A549 treated with DMSO at 1 μM for 4 hours (cell line): ENCODE results near the gene NANOS3. TPM values are rescaled to one million over a fixed set of nuclear protein-coding genes. Genes with fewer than 3 reads are reported as not detected.

Experiments
- total RNA-seq: library from RNA; stranded (reverse); fragments of 200-300 nt; extraction: Qiagen RNA extraction; gene quantifications from 5 replicates; pipeline ENCODE4 v1.2.3, GENCODE V29; 2022; ENCODE audit warnings: low read depth

NANOS3 gene
- total RNA-seq = 2.8 to 4.3 TPM (median 3.3 TPM) in 5 replicates

GRCh38 chr19:13876834-13877233 lies at the start of gene NANOS3:
NANOS3 (plus strand) TSS chr19:13877134; CDS start chr19:13877249, 115 bp downstream.

GRCh38 chr19:13905634-13906520 lies 28.9 kb downstream of the NANOS3 start, which contains the start of the genes BRME1 and CC2D1A:
BRME1 (minus strand) TSS chr19:13906117; CDS start chr19:13904892, 1,225 bp downstream.
CC2D1A (plus strand) TSS chr19:13906201; CDS start chr19:13906442, 241 bp downstream.

Other genes with a start within 250 kb of the NANOS3 start
- 9.1 to 17.5 TPM (median 15.4 TPM) in 5 replicates for gene MRI1, start 112.6 kb upstream of the NANOS3 start, total RNA-seq
- gene C19orf53, start 102.7 kb upstream of the NANOS3 start, total RNA-seq = 145 to 201 TPM (median 198 TPM) in 5 replicates
- gene ZSWIM4, start 81.7 kb upstream of the NANOS3 start, total RNA-seq = 6.9 to 11.1 TPM (median 10.6 TPM) in 5 replicates
- 0.27 to 0.42 TPM (median 0.32 TPM) in 4 of 5 replicates, not detected in the other for gene BRME1, start 29.0 kb downstream of the NANOS3 start, total RNA-seq
- 7.5 to 12.5 TPM (median 10.5 TPM) in 5 replicates for gene CC2D1A, start 29.1 kb downstream of the NANOS3 start, total RNA-seq
- gene PODNL1, start 61.3 kb downstream of the NANOS3 start, total RNA-seq = 1.0 to 1.5 TPM (median 1.4 TPM) in 5 replicates
- gene DCAF15, start 75.4 kb downstream of the NANOS3 start, total RNA-seq = 18.0 to 22.4 TPM (median 18.5 TPM) in 5 replicates
- 4.2 to 7.2 TPM (median 5.7 TPM) in 5 replicates for gene RFX1, start 129.2 kb downstream of the NANOS3 start, total RNA-seq
- gene RLN3, start 151.0 kb downstream of the NANOS3 start, total RNA-seq = not detected in 5 replicates
- gene IL27RA, start 154.6 kb downstream of the NANOS3 start, total RNA-seq = 9.0 to 12.6 TPM (median 11.6 TPM) in 5 replicates
- 1.8 to 2.5 TPM (median 2.0 TPM) in 5 replicates for gene PALM3, start 184.9 kb downstream of the NANOS3 start, total RNA-seq
- 3.4 to 3.6 TPM (median 3.6 TPM) in 5 replicates for gene MISP3, start 195.7 kb downstream of the NANOS3 start, total RNA-seq
- gene C19orf67, start 208.6 kb downstream of the NANOS3 start, total RNA-seq = not detected in 5 replicates
- 32.8 to 49.0 TPM (median 43.8 TPM) in 5 replicates for gene SAMD1, start 213.6 kb downstream of the NANOS3 start, total RNA-seq
- gene PRKACA, start 240.6 kb downstream of the NANOS3 start, total RNA-seq = 33.2 to 37.4 TPM (median 37.2 TPM) in 5 replicates